GM12892 (cell line): Measurements from ENCODE around the gene NDRG4.
"Not testable (repeated sequence)": the region's sequence is repeated elsewhere in the genome, so short reads cannot be mapped to it uniquely, and the experiment has no call there.

Experiments
- POLR2A ChIP-seq: IDR thresholded peaks from 2 replicates; pipeline ENCODE4 v1.6.1; 2011; ENCODE audit warnings: low read depth, low read length, control low read depth
- POLR2AphosphoS5 ChIP-seq: IDR thresholded peaks from 2 replicates; pipeline ENCODE4 v1.6.1; 2011; ENCODE audit warnings: low read depth, low read length, control low read depth
- TAF1 ChIP-seq: IDR thresholded peaks from 2 replicates; pipeline ENCODE4 v1.6.1; 2011; ENCODE audit warnings: low read depth, mild to moderate bottlenecking, control low read depth, low read length, borderline replicate concordance

- not testable (repeated sequence) for TF ChIP-seq POLR2A, POLR2AphosphoS5, TAF1
Observed at GRCh38 chr16:58490539-58490938, 9.4 kb upstream of the NDRG4 start.
